GM12873 (cell line): ENCODE results near the gene ANO2.

Experiments
- TF ChIP-seq, protein P1 (sequence below): IDR thresholded peaks from 2 replicates; pipeline ENCODE4 v1.5.1; 2012; ENCODE audit warnings: low read depth, mild to moderate bottlenecking, moderate library complexity, low read length, control low read depth; ENCODE audit not compliant: insufficient read depth; ENCODE audit errors: missing control alignments

Gene ANO2

DNA sequence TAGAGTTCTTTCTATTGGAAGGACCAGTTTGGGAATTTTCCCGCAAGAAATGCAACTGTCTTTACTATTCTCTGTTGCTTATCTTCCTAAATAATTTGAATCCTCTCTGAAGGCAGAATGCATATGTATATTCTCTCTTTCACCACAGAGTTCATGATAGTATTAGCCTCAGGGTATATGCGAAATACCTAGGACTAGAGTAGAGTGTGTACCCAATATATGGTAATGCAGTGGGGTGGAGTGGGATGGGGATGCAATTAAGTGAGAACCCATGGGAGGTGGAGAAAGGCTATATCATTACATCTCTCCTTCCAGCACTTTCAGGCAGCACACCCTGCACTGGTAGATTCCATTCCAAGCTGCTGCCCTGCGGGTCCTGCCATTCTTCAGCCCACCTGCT, 207.3 kb downstream of the ANO2 start:
- TF ChIP-seq, protein P1, sequence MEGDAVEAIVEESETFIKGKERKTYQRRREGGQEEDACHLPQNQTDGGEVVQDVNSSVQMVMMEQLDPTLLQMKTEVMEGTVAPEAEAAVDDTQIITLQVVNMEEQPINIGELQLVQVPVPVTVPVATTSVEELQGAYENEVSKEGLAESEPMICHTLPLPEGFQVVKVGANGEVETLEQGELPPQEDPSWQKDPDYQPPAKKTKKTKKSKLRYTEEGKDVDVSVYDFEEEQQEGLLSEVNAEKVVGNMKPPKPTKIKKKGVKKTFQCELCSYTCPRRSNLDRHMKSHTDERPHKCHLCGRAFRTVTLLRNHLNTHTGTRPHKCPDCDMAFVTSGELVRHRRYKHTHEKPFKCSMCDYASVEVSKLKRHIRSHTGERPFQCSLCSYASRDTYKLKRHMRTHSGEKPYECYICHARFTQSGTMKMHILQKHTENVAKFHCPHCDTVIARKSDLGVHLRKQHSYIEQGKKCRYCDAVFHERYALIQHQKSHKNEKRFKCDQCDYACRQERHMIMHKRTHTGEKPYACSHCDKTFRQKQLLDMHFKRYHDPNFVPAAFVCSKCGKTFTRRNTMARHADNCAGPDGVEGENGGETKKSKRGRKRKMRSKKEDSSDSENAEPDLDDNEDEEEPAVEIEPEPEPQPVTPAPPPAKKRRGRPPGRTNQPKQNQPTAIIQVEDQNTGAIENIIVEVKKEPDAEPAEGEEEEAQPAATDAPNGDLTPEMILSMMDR = no peak

GRCh38 chr12:5736527-5736926, 208.5 kb downstream of the ANO2 start:
- TF ChIP-seq, protein P1 = no peak

GRCh38 chr12:5736016-5736415, 209.0 kb downstream of the ANO2 start:
- TF ChIP-seq, protein P1 = no peak

DNA sequence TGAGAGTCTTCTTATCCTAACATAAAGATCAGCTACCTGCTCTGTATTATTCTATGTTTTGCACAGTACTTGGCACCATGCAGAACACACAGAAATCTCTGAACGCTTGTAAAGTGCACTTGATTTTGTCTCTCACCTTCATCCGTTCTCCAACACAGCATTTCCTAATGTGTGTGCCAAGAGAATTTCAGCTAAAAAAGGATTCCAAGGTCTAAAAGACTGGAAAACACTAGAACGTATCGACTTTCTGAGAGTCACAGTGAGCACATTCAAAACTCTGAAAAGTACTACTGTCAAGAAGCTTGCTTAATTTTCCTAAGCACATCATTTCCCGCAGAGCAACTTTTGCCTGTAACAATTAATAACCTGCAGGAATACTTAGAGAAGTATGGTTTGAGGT, 211.1 kb downstream of the ANO2 start:
- TF ChIP-seq, protein P1 = no peak

- TF ChIP-seq, protein P1 = no peak
Measured at GRCh38 chr12:5733136-5733755, 211.8 kb downstream of the ANO2 start.

DNA sequence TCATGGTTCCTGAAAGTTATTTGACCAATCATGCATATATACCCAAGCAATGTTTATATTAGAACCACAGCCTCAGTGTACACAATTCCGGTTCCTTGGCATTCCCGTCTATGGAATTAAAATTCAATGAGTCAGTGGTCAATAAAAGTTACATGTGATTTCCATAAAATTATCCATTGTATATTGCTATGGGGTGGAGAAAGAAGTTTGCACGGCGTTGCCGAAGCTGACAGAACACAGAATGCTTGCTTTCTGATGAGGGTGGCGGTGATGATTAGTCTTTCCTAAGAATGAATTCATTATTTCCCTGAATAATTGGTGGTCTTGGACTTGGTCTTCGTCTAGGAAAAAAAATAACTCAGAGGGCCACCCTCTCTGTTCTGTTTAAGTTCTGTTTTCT, 214.1 kb downstream of the ANO2 start:
- TF ChIP-seq, protein P1 = no peak

- TF ChIP-seq, protein P1 = no peak
Measured at GRCh38 chr12:5723711-5724252, 221.3 kb downstream of the ANO2 start.
